Peyer's patch (tissue), 4 donors: ENCODE data around the gene FBLN1. TPM values are rescaled to one million over a fixed set of nuclear protein-coding genes. Genes with fewer than 3 reads are reported as not detected.
A peak's percentile ranks its signal among the peaks of the same experiment; 100 is the strongest.

Source experiments
- DNase-seq, 3 donors: peaks; one replicate each; pipeline ENCODE4 v3.0.0-alpha.2; 2017 to 2019
- H3K27ac ChIP-seq, 4 donors: fragments of 200-600 bp; sonication (generic); one replicate each; pipeline ENCODE4 v1.5.1; 2016 to 2019
- H3K27me3 ChIP-seq, 2 donors: fragments of 200-600 bp; sonication (generic); one replicate each; pipeline ENCODE4 v1.5.1; 2019
- H3K36me3 ChIP-seq, 3 donors: fragments of 200-600 bp; sonication (generic); one replicate each; pipeline ENCODE4 v1.5.1; 2016 to 2019
- H3K4me1 ChIP-seq, 4 donors: fragments of 200-600 bp; sonication (generic); one replicate each; pipeline ENCODE4 v1.5.1; 2016 to 2019
- H3K4me3 ChIP-seq, 4 donors: fragments of 200-600 bp; sonication (generic); 1 replicate in 3 of 4; 2 replicates in 1 of 4; pipeline ENCODE4 v1.5.1; 2016 to 2019; ENCODE audit warnings: mild to moderate bottlenecking in 1 of 4
- H3K9me3 ChIP-seq, 4 donors: fragments of 200-600 bp; sonication (generic); one replicate each; pipeline ENCODE4 v1.5.1; 2016 to 2019; ENCODE audit warnings: mild to moderate bottlenecking in 1 of 4
- CTCF ChIP-seq, 6 experiments: fragments of 450-650 bp in 4 of 6; fragments of 200-600 bp in 2 of 6; sonication (generic) in 1 of 6; IDR thresholded peaks; one replicate each; pipeline ENCODE4 v1.5.1; 2017 to 2019; ENCODE audit warnings: antibody characterized with exemption in 6 of 6, mild to moderate bottlenecking in 3 of 6, moderate library complexity in 1 of 6
- POLR2A ChIP-seq, 2 donors: fragments of 450-650 bp; IDR thresholded peaks; one replicate each; pipeline ENCODE4 v1.5.1; 2017; ENCODE audit warnings: antibody characterized with exemption in 2 of 2, mild to moderate bottlenecking in 2 of 2, moderate library complexity in 2 of 2
- total RNA-seq, 4 donors: library from RNA; depleted of rRNA; stranded (reverse); fragments of >200 nt; gene quantifications; one replicate each; pipeline ENCODE4 v1.1.0, GENCODE V29; 2016

Gene FBLN1
- total RNA-seq, 4 donors from 2014 or later = 29.8 to 162 (median 136) TPM

DNA sequence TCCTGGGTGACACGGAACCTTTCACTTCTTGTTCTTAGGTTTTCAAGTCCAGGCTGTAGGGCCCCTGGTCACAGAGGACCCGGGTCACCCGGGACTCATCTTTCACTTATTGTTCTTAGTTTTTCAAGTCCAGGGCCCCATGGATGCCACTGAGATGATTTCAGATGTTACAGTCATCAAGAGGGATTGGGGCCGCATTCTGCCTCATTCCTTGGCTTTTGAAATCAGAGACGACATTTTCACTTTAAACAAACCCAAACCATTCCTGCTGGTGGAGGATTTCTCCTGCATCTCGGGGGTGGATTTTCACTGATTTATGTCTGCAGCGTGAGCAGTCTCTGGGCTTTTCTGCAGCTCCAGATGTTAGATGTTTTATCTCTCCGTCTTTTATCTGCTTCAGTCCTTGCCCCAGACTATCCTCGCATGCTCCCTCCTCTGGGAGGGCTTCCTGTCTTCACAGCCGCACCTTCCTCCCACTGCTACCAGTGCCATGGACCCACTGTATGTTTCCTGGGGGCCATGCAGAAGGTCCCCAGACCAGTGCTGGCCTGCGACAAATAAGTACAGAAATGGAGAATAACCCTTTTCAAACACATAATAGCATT, 27.4 kb downstream of the FBLN1 start:
- H3K4me3 ChIP-seq = no peak overlapping the region
- H3K9me3 ChIP-seq = no peaks in the 10 kb centered on the region
- peak overlapping the region in 1 of 4 donors; percentile 19 for H3K27ac ChIP-seq
- TF ChIP-seq POLR2A (IDR thresholded peaks at IDR 0.05) = no peak
- TF ChIP-seq CTCF (IDR thresholded peaks at IDR 0.05) = no peak
- DNase-seq = no peak
- no peaks in the 10 kb centered on the region for H3K36me3 ChIP-seq
- H3K4me1 ChIP-seq = no peaks in the 10 kb centered on the region
- H3K27me3 ChIP-seq = no peaks in the 10 kb centered on the region

GRCh38 chr22:45531441-45532234, 29.0 kb downstream of the FBLN1 start:
- Histone ChIP-seq H3K9me3 (no peaks in the 10 kb centered on the region), H3K36me3 (no peaks in the 10 kb centered on the region), H3K27ac (no peak overlapping the region), H3K4me3 (no peak overlapping the region), H3K27me3 (no peaks in the 10 kb centered on the region), H3K4me1 (no peaks in the 10 kb centered on the region)
- TF ChIP-seq CTCF (IDR thresholded peaks at IDR 0.05) (no peak), POLR2A (IDR thresholded peaks at IDR 0.05) (no peak)
- no peak for DNase-seq

GRCh38 chr22:45532235-45532631, 29.6 kb downstream of the FBLN1 start:
- no peak for DNase-seq
- no peaks in the 10 kb centered on the region for H3K9me3 ChIP-seq
- TF ChIP-seq POLR2A (IDR thresholded peaks at IDR 0.05) = no peak
- TF ChIP-seq CTCF (IDR thresholded peaks at IDR 0.05) = no peak
- H3K4me1 ChIP-seq = no peaks in the 10 kb centered on the region
- no peaks in the 10 kb centered on the region for H3K27me3 ChIP-seq
- no peaks in the 10 kb centered on the region for H3K36me3 ChIP-seq
- no peak overlapping the region for H3K4me3 ChIP-seq
- H3K27ac ChIP-seq = no peak overlapping the region

DNA sequence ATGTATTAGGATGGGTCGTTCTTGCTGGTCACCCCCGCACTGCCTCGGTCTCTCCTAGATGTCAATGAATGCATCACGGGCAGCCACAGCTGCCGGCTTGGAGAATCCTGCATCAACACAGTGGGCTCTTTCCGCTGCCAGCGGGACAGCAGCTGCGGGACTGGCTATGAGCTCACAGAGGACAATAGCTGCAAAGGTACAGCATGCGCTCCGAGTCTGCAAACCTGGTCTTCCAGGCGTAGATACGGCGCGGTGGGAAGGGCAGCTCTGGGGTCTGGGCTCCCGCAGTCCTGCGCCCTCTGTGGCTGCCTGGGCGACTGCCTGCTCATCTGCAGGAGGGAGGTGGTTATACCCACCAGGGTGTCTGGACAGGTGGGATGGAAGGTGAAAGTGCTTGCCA, 31.0 kb downstream of the FBLN1 start:
- no peaks in the 10 kb centered on the region for H3K9me3 ChIP-seq
- H3K4me1 ChIP-seq = peaks cover 0 to 9% (median 0%) of the 10 kb centered on the region in 4 donors
- no peaks in the 10 kb centered on the region for H3K36me3 ChIP-seq
- H3K27me3 ChIP-seq = no peaks in the 10 kb centered on the region
- TF ChIP-seq CTCF (IDR thresholded peaks at IDR 0.05) = no peak
- TF ChIP-seq POLR2A (IDR thresholded peaks at IDR 0.05) = no peak
- peak overlapping the region in 1 of 4 donors; percentile 25 for H3K27ac ChIP-seq
- DNase-seq = no peak
- H3K4me3 ChIP-seq = no peak overlapping the region

DNA sequence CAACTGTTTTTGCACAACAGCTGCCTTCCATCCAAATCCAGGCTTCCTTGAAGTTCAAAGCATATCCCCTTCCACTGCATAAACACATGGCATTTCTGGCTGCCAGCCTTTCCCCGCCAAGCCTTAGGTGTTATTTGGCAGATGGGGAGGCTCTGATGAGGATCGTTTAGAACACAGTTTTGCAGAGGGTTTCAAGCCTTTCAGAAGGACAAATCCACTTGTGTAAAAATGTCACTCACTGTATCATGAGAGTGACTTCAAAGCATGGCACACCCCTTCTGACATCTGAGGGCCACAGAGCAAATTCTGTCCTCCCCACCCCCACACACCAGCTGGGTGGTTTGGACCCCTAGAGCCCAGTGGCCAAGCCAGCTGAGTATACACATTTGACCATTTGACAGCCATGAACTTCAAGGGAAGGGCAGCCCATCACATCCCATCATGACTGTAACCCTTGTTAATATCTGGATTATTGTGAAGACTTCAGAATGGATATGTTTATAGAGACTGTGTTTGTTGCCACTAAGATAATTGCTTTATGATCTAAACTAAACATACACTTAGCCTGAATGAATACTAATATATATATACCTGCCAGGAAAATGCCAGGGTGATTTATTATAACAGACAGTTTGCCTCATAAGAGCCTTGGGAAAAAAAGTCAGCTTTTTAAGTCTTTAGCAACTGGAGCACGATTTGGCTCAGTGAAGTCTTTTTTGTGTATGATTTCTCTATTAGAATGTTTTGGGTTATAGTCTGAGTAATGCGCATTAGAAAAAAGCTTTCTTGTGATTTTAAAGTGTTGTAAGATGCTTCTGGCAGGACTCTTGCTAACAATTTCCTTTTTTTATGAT, 31.9 kb downstream of the FBLN1 start:
- no peak for DNase-seq
- Histone ChIP-seq H3K4me3 (no peak overlapping the region), H3K27me3 (no peaks in the 10 kb centered on the region), H3K27ac (peak overlapping the region; percentile 32 to 72 (median 64)), H3K36me3 (no peaks in the 10 kb centered on the region), H3K4me1 (peaks cover 0 to 9% (median 0%) of the 10 kb centered on the region in 4 donors), H3K9me3 (no peaks in the 10 kb centered on the region)
- no peak for TF ChIP-seq CTCF (IDR thresholded peaks at IDR 0.05)
- TF ChIP-seq POLR2A (IDR thresholded peaks at IDR 0.05) = no peak
